Caki2 (cell line): Measurements from ENCODE around the gene TMUB1. TPM values are rescaled to one million over a fixed set of nuclear protein-coding genes. Genes with fewer than 3 reads are reported as not detected.

Experiments used
- total RNA-seq: library from RNA; depleted of rRNA; stranded (reverse); fragments of >200 nt; shearing (Covaris generic); gene quantifications from 2 replicates; pipeline ENCODE4 v1.2.3, GENCODE V29; 2014; ENCODE audit warnings: low replicate concordance; rRNA removed

TMUB1 gene
- total RNA-seq, 1 experiment from 2014 or later: 67.2 TPM

Other genes starting within 250 kb of the TMUB1 start
- not detected in 2 replicates for gene AOC1, start 231.0 kb downstream of the TMUB1 start, total RNA-seq
- gene KCNH2, start 105.2 kb downstream of the TMUB1 start, total RNA-seq: 8.4 and 9.1 TPM in 2 replicates
- gene NOS3, start 92.5 kb downstream of the TMUB1 start, total RNA-seq: 2.9 and 12.0 TPM in 2 replicates
- 0.68 TPM in 1 of 2 replicates, not detected in the other for gene ATG9B, start 59.0 kb downstream of the TMUB1 start, total RNA-seq
- 19.6 and 31.5 TPM in 2 replicates for gene ABCB8, start 55.0 kb downstream of the TMUB1 start, total RNA-seq
- gene ASIC3, start 35.0 kb downstream of the TMUB1 start, total RNA-seq: 0.84 and 1.6 TPM in 2 replicates
- gene CDK5, start 25.6 kb downstream of the TMUB1 start, total RNA-seq: 30.1 and 37.2 TPM in 2 replicates
- 237 and 345 TPM in 2 replicates for gene SLC4A2, start 23.9 kb downstream of the TMUB1 start, total RNA-seq
- 126 and 140 TPM in 2 replicates for gene FASTK, start 2.7 kb downstream of the TMUB1 start, total RNA-seq
- gene AGAP3, start 3.0 kb upstream of the TMUB1 start, total RNA-seq: 32.6 and 33.8 TPM in 2 replicates
- gene GBX1, start 84.2 kb upstream of the TMUB1 start, total RNA-seq: not detected in 2 replicates
- not detected in 2 replicates for gene ASB10, start 103.8 kb upstream of the TMUB1 start, total RNA-seq
- gene H2BK1, start 127.0 kb upstream of the TMUB1 start, total RNA-seq: not detected in 2 replicates
- gene ABCF2, start 143.7 kb upstream of the TMUB1 start, total RNA-seq: 36.8 and 47.9 TPM in 2 replicates
- 27.5 and 38.2 TPM in 2 replicates for gene CHPF2, start 149.0 kb upstream of the TMUB1 start, total RNA-seq
- gene SMARCD3, start 165.2 kb upstream of the TMUB1 start, total RNA-seq: 12.4 and 13.1 TPM in 2 replicates